GM21447 (cell line): ENCODE measurements around the gene CWC25.

Source experiments
- ATAC-seq: cut with Tn5 transposase; IDR thresholded peaks from one replicate; pipeline ENCODE4 v1.9.1; 2021; ENCODE audit not compliant: unreplicated experiment

The CWC25 gene

GRCh38 chr17:38853292-38854219 lies 28.4 kb upstream of the CWC25 start, which contains the start of gene RPL23:
TSS of gene RPL23 (minus strand) at chr17:38853721. CDS start at chr17:38853710, 11 bp downstream.
- ATAC-seq, result peak; percentile 76

GRCh38 chr17:38852771-38853291 lies 27.7 kb upstream of the CWC25 start:
- ATAC-seq, result no peak

- ATAC-seq, result no peak
Measured at GRCh38 chr17:38851434-38851833, 26.3 kb upstream of the CWC25 start.

GRCh38 chr17:38850374-38850773 lies 25.3 kb upstream of the CWC25 start:
- ATAC-seq, result no peak

GRCh38 chr17:38848939-38849605 lies 24.0 kb upstream of the CWC25 start:
- ATAC-seq, result no peak

- no peak for ATAC-seq
Measured at GRCh38 chr17:38848557-38848891, 23.4 kb upstream of the CWC25 start.

- ATAC-seq, result no peak
Measured at GRCh38 chr17:38844261-38844757, 19.2 kb upstream of the CWC25 start.

- no peak for ATAC-seq
Measured at GRCh38 chr17:38825762-38826247, 684 bp upstream of the CWC25 start.

- no peak for ATAC-seq
Measured at GRCh38 chr17:38815576-38816193, 9.4 kb downstream of the CWC25 start.

- no peak for ATAC-seq
Measured at GRCh38 chr17:38809828-38810227, 15.3 kb downstream of the CWC25 start.

- ATAC-seq, result no peak
Measured at GRCh38 chr17:38800237-38800760, 24.8 kb downstream of the CWC25 start.

GRCh38 chr17:38799501-38800236 lies 25.5 kb downstream of the CWC25 start, which contains the start of gene PIP4K2B:
TSS of gene PIP4K2B (minus strand) at chr17:38799556. CDS start at chr17:38799424, 132 bp downstream.
- peak; percentile 78 for ATAC-seq

- ATAC-seq, result peak; percentile 30
Measured at GRCh38 chr17:38798614-38799500, 26.3 kb downstream of the CWC25 start.

GRCh38 chr17:38797828-38798227 lies 27.3 kb downstream of the CWC25 start:
- ATAC-seq, result no peak

- ATAC-seq, result no peak
Measured at GRCh38 chr17:38797158-38797490, 28.0 kb downstream of the CWC25 start.

- ATAC-seq, result no peak
Measured at GRCh38 chr17:38796451-38797157, 28.5 kb downstream of the CWC25 start.

- ATAC-seq, result no peak
Measured at GRCh38 chr17:38794221-38794620, 30.9 kb downstream of the CWC25 start.

GRCh38 chr17:38791162-38791561 lies 34.0 kb downstream of the CWC25 start:
- ATAC-seq, result no peak
